ENCODE results near the gene TRPM3.
"Not testable (repeated sequence)": the region's sequence is repeated elsewhere in the genome, so short reads cannot be mapped to it uniquely, and the experiment has no call there.

The TRPM3 gene

GRCh38 chr9:70988551-70988950 is 132.9 kb downstream of the TRPM3 start:
- DNase-seq: no peak

DNA sequence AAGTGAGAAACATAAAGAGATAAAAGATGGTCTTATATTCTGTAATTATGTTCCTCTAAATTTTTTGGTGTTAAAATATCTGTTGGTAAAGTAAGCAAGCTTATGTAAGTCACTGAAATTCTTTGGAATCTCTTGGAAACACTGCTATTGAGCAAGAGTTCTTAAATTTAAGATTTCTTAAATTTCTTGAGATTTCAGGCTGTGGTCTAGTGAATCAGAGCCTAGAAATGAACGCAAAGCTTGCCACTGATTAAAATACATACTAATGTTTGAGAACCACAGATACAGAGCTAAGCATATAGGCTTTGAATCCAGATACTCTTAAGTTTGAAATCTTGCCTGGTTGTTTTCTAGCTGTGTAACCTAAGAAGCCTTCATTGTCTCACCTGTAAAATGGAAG is 133.4 kb downstream of the TRPM3 start:
- no peak for DNase-seq

GRCh38 chr9:70986984-70987383 is 134.4 kb downstream of the TRPM3 start:
- no peak for DNase-seq

DNA sequence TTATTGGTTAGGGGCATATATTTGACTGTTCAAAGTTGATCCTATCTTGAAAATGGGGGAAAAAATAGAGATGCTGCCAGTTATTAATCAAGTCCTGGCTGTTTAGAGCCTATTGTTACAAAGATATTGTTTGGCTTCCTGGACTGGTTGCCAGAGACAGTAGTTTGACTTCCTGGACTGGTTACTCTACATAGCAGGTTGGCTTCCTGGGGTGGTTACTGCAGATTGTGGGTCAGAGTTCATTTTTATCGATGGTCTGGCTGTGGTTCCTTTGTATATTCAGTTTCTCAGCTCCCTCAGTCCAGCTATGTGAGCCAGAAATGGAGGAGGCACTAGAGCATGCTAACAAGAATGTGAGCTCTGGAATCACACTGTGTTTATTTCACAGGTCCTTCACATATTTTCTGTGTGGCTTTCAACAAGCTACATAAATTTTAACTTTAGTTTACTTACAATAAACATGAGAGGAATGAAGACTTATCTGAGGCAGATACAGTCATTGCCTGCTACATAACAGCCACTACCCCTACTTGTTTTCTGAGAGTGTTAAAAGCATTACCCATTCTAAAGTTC is 137.6 kb downstream of the TRPM3 start:
- no peak for DNase-seq

DNA sequence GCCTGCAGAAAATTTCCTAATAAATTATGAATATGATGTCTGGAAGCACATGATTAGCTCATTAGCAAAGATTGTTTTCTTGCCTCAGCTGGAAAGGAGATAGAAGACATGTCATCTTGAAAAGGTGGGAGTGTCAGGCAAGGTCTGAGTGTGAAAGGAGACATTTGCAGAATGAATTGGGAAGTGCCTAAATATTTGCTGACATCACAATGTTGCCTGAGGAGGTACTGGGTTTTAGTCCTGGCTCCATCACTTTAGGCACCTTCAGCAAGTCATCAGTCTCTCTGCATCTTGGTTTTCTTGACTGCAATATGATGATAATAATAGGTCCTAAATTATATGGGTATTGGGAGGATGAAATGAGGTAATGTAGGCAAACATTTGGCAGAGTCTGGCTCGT is 140.1 kb downstream of the TRPM3 start:
- DNase-seq: no peak

GRCh38 chr9:70979966-70980365 is 141.5 kb downstream of the TRPM3 start:
- no peak for DNase-seq

GRCh38 chr9:70978085-70978484 is 143.3 kb downstream of the TRPM3 start:
- DNase-seq: no peak

- DNase-seq: no peak
Observed at GRCh38 chr9:70975821-70976220, 145.6 kb downstream of the TRPM3 start.

- DNase-seq: no peak
Observed at GRCh38 chr9:70971723-70972122, 149.7 kb downstream of the TRPM3 start.

DNA sequence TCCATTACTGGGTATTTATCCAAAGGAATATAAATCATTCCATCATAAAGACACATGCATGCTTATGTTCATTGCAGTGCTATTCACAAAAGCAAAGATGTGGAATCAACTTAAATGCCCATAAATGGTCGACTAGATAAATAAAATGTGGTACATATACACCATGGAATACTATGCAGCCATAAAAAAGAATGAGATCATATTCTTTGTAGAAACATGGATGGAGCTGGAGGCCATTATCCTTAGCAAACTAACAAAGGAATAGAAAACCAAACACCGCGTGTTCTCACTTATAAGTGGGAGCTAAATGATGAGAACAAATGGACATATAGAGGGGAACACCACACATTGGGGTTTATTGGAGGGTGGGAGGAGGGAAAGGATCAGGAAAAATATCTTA is 155.0 kb downstream of the TRPM3 start:
- not testable (repeated sequence) for DNase-seq

GRCh38 chr9:70964861-70965260 is 156.6 kb downstream of the TRPM3 start:
- DNase-seq: no peak

- no peak for DNase-seq
Observed at GRCh38 chr9:70963554-70963953, 157.9 kb downstream of the TRPM3 start.

DNA sequence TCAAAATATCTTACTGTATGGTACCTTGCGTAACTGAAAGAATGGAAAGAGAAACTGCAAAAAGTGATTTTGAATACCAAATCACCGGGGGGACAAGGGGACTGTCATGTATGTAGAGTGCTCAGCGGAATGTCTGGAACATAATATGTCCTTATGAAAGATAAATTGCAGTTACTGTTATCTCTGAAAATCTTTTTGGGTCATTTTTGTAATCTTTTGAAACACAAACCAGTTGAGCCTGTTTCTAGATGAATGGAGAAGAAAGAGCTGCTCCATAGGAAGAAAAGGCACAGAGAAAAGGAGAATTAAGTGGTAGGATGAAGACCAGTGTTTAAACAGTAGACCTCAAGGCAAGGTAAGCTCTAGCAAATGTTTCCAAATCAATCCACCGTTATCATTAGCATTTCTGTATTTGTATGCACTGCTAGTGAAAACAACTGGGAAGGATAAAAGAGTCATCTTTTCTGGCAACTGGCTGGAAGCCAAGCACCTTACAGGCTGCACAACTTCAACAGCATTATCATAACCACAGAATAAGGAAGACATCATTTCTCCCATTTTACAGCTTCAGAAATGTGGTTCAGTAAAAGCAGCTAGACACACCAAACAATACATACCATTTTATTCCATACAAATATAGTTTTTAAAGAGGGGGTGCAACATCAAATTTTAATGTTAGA is 158.5 kb downstream of the TRPM3 start:
- no peak for DNase-seq

GRCh38 chr9:70959366-70959765 is 162.1 kb downstream of the TRPM3 start:
- no peak for DNase-seq

- DNase-seq: no peak
Observed at GRCh38 chr9:70954596-70955143, 166.8 kb downstream of the TRPM3 start.

DNA sequence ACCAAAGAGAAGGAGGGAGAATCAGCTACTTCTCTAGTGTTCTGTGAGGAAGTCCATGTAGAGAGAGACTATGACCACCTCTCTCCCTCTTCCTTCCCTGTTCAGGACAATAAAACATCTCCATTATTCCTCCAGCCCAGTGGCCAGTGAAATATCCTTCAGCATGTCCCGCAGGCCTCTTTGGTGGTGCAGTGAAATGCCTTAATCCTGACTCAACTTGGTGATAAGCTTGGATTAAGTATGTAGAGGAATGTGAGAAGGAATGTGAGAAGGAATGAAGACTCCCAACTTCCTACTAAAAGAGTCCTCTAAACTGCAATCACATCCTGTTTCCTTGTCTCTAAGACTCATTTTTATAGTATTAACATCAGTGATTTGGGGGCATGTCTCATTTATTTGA is 167.3 kb downstream of the TRPM3 start:
- no peak for DNase-seq

DNA sequence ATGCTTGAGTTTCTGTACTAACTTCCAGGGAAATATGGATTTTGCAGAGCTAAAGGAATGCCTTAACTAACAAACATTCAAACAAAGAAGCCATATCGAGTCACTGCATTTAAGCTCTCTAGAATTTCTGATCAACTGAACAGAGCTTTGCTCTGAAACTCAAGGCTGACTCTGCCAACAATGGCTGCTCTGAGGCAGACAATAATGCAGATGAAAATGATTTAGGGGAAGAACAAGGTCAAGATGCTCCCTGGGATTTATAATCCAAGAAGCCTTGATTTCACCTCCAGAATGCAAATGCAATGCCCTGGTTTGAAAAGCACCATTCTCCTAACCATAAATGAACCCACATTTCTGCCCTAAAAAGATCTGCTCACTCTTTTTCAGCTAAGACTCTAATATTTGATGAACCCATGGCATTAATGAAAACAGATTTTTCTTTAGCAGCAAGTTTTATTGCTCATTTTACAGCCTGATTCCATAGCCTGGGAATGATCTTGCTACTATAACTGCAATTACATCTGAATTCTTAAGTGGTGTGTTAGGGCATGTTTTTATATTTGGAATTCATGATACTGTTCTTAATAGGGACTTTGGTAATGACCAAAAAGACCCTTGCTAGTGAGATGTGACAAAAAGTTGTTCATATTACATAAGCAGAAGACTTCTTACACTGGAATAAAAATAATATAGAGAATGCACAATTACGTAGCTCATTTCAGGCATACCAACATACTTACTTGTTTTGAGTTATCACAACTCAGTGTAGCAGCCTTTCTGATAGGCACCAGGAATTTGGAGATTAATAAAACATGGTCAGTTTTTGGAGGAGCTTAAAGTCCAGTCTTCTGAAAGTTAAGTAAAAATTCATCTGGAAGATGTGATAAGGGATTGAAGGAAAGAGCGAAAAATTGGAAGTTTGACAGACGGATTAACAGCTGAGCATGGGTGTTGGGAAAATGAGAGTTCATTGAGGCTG is 169.4 kb downstream of the TRPM3 start:
- no peak for DNase-seq

DNA sequence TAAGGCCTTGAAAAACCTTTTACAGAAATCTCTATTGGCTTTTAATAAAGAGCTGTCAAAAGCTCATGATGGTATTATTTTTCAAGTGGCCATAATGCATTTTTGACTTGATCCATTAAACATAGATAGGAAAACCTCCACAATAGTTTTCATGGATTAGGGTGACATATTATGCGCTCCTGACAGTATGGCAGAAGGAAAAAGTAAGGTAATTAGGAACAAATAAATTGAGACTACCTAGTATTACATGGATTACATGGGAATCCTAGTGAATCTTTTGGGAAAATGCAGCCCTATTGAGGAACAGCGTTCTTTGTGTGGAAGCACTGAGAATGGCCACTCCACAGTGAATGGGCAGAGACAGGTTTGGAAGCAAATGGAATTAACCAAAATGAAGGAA is 171.2 kb downstream of the TRPM3 start:
- DNase-seq: no peak

GRCh38 chr9:70949239-70949638 is 172.2 kb downstream of the TRPM3 start:
- DNase-seq: no peak

DNA sequence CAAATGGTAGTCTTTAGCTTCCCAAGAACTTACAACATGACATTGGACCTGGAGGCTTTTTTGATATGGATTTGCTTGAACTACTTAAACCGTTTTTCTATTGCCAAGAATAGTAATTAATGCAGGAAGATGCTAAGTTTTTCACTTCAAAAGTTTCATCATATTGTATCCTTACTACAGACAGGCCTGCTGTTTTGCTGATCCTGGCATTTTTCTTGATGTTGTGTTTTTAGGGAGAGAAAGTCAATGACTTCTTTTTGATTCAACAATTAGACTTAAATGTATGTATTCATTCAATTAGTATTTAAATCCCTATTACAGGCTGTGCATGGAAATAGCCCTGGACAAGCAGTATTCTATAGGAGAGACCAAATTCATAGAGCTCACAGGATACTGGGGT is 172.7 kb downstream of the TRPM3 start:
- no peak for DNase-seq

DNA sequence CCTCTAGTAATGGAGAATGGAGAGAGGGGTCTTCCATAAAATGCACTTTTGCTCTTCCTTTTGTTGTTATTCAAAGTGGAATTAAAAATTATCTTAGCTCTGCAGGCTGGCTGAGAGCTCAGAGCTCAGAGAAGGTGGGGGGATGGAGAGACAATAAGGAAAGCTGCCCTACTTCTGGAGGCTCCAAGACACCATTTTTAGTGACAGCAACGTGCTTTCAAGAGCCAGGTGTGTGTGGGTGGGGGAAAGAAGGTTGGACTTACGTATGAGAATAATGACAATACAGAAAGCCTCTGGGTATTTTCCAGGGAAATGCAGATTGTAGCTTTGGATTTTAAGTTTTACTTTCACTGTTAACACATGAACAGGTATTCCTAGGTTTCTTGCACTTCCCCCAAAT is 173.9 kb downstream of the TRPM3 start:
- DNase-seq: no peak

DNA sequence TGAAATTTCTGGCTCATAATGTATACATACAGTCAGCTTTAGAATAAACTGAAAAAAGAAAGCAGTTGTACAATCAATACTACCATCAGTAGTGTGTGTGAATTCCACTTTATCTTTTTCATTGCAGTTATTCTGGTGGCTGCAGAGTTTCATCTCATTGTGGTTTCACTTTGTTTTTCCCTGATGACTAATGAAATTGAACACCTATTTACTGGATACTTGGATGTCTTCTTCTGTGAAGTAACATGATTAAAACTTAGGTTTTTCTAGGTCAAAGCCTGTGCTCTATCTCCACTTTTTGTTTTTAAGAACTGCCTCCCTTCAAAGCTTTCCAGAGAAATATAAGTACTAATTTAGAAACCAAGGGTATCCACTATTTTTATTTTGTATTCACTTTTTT is 174.3 kb downstream of the TRPM3 start:
- no peak for DNase-seq

DNA sequence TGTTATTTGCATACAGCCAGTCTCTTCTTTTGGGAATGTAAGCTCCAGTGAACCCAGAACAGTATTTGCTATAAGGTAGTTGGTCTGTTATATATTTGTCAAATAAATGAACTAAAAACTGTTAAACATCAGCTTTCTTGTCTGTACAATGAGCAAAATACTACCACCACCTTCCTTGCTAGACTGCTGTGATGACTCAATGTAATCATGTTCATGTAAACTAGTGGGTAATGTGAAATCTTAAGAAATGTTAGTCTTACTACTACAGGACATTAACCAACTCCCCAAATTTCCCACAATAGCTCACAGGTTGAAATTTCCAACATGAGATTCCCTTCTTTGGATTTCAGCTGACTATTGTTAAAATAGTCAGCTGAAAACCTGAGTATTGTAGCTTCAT is 176.1 kb downstream of the TRPM3 start:
- DNase-seq: no peak

DNA sequence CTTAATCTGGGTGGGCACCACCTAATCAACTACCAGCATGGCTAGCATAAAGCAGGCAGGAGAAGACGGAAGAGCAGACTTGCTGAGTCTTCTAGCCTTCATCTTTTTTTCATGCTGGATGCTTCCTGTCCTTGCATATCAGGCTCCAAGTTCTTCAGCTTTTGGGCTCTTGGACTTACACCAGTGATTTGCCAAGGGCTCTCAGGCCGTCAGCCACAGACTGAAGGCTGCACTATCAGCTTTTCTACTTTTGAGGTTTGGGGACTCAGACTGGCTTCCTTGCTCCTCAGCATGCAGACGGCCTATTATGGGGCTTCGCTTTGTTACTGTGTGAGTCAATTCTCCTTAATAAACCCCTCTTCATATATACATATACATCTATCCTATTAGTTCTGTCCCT is 180.2 kb downstream of the TRPM3 start:
- no peak for DNase-seq

All from DMS79 (cell line).